GM18517 (cell line): ENCODE results near the gene HNRNPUL2.
"Not testable (repeated sequence)": the region's sequence is repeated elsewhere in the genome, so short reads cannot be mapped to it uniquely, and the experiment has no call there.

Experiments used
- ATAC-seq: cut with Tn5 transposase; IDR thresholded peaks from one replicate; pipeline ENCODE4 v1.9.1; 2021; ENCODE audit warnings: mild to moderate bottlenecking, moderate library complexity; ENCODE audit not compliant: unreplicated experiment

HNRNPUL2 gene

GRCh38 chr11:62727165-62727871 lies at the start of gene HNRNPUL2:
HNRNPUL2 (minus strand) TSS chr11:62727457; CDS start chr11:62727156, 301 bp downstream.
- peak; percentile 58 for ATAC-seq

GRCh38 chr11:62775646-62776045 lies 48.4 kb upstream of the HNRNPUL2 start:
- ATAC-seq = no peak

- ATAC-seq = no peak
Observed at GRCh38 chr11:62774407-62774806, 47.1 kb upstream of the HNRNPUL2 start.

GRCh38 chr11:62771144-62772021 lies 44.1 kb upstream of the HNRNPUL2 start, which contains the start of gene TAF6L:
TAF6L (plus strand) TSS chr11:62771396; CDS start chr11:62775784, 4,388 bp downstream.
- peak; percentile 75 for ATAC-seq

GRCh38 chr11:62770778-62771143 lies 43.5 kb upstream of the HNRNPUL2 start:
- ATAC-seq = no peak

- ATAC-seq = not testable (repeated sequence)
Observed at GRCh38 chr11:62760867-62761227, 33.6 kb upstream of the HNRNPUL2 start.

GRCh38 chr11:62757846-62758788 lies 30.9 kb upstream of the HNRNPUL2 start:
- ATAC-seq = no peak

GRCh38 chr11:62755086-62755615 lies 27.9 kb upstream of the HNRNPUL2 start:
- ATAC-seq = no peak

- ATAC-seq = peak; percentile 98
Observed at GRCh38 chr11:62753736-62754603, 26.7 kb upstream of the HNRNPUL2 start, which contains the start of gene ZBTB3. ZBTB3 (minus strand) TSS chr11:62754160; CDS start chr11:62753664, 496 bp downstream.

GRCh38 chr11:62752994-62753735 lies 25.9 kb upstream of the HNRNPUL2 start:
- peak; percentile 4 for ATAC-seq

GRCh38 chr11:62752177-62752785 lies 25.0 kb upstream of the HNRNPUL2 start:
- no peak for ATAC-seq

GRCh38 chr11:62749931-62750330 lies 22.7 kb upstream of the HNRNPUL2 start:
- ATAC-seq = not testable (repeated sequence)

- no peak for ATAC-seq
Observed at GRCh38 chr11:62747475-62748160, 20.4 kb upstream of the HNRNPUL2 start.

- ATAC-seq = no peak
Observed at GRCh38 chr11:62737196-62737595, 9.9 kb upstream of the HNRNPUL2 start.

- ATAC-seq = no peak
Observed at GRCh38 chr11:62732830-62733229, 5.6 kb upstream of the HNRNPUL2 start.

GRCh38 chr11:62730076-62730475 lies 2.8 kb upstream of the HNRNPUL2 start:
- not testable (repeated sequence) for ATAC-seq

GRCh38 chr11:62728171-62728988 lies 1.1 kb upstream of the HNRNPUL2 start, which contains the start of gene TTC9C:
TTC9C (plus strand) TSS chr11:62728486; CDS start chr11:62728849, 363 bp downstream.
- peak; percentile 9 for ATAC-seq
